ENCODE data around the gene HIBCH. TPM values are rescaled to one million over a fixed set of nuclear protein-coding genes. Genes with fewer than 3 reads are reported as not detected.

HIBCH gene, protein sequence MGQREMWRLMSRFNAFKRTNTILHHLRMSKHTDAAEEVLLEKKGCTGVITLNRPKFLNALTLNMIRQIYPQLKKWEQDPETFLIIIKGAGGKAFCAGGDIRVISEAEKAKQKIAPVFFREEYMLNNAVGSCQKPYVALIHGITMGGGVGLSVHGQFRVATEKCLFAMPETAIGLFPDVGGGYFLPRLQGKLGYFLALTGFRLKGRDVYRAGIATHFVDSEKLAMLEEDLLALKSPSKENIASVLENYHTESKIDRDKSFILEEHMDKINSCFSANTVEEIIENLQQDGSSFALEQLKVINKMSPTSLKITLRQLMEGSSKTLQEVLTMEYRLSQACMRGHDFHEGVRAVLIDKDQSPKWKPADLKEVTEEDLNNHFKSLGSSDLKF
- total RNA-seq (18.7 TPM), polyA plus RNA-seq (31.3 TPM)
- long read RNA-seq, donor 1, result 0 reads
- long read RNA-seq, donor 2, transcript HIBCH-201 (14 exons, 1,939 nt), result major isoform, 16 of 82 reads
- long read RNA-seq, donor 2, partial matches to known transcripts, result 50 of 82 reads
- long read RNA-seq, donor 2, other reads (novel, unspliced or antisense), result 14 of 82 reads
- long read RNA-seq, donor 3, transcript HIBCH-201 (14 exons, 1,939 nt), result major isoform, 8 of 8 reads
- long read RNA-seq, donor 3, partial matches to known transcripts, result 0 of 8 reads
- long read RNA-seq, donor 3, other reads (novel, unspliced or antisense), result 0 of 8 reads
- long read RNA-seq, donor 4, partial matches to known transcripts, result 0 of 4 reads
- long read RNA-seq, donor 4, other reads (novel, unspliced or antisense), result 0 of 4 reads
- long read RNA-seq, donor 5, transcript HIBCH-201 (14 exons, 1,939 nt), result major isoform, 16 of 16 reads
- long read RNA-seq, donor 5, partial matches to known transcripts, result 0 of 16 reads
- long read RNA-seq, donor 5, other reads (novel, unspliced or antisense), result 0 of 16 reads
- long read RNA-seq, donor 6, transcript HIBCH-201 (14 exons, 1,939 nt), result major isoform, 8 of 9 reads
- long read RNA-seq, donor 6, partial matches to known transcripts, result 0 of 9 reads
- long read RNA-seq, donor 6, other reads (novel, unspliced or antisense), result 0 of 9 reads
- long read RNA-seq, donor 7, transcript HIBCH-201 (14 exons, 1,939 nt), result major isoform, 14 of 14 reads
- long read RNA-seq, donor 7, partial matches to known transcripts, result 0 of 14 reads
- long read RNA-seq, donor 7, other reads (novel, unspliced or antisense), result 0 of 14 reads
- long read RNA-seq, donor 8, transcript HIBCH-201 (14 exons, 1,939 nt), result major isoform, 7 of 7 reads
- long read RNA-seq, donor 8, partial matches to known transcripts, result 0 of 7 reads
- long read RNA-seq, donor 8, other reads (novel, unspliced or antisense), result 0 of 7 reads
- long read RNA-seq, donor 9, transcript HIBCH-201 (14 exons, 1,939 nt), result major isoform, 5 of 5 reads
- long read RNA-seq, donor 9, partial matches to known transcripts, result 0 of 5 reads
- long read RNA-seq, donor 9, other reads (novel, unspliced or antisense), result 0 of 5 reads
- long read RNA-seq, donor 10, transcript HIBCH-201 (14 exons, 1,939 nt), result major isoform, 8 of 8 reads
- long read RNA-seq, donor 10, partial matches to known transcripts, result 0 of 8 reads
- long read RNA-seq, donor 10, other reads (novel, unspliced or antisense), result 0 of 8 reads

DNA sequence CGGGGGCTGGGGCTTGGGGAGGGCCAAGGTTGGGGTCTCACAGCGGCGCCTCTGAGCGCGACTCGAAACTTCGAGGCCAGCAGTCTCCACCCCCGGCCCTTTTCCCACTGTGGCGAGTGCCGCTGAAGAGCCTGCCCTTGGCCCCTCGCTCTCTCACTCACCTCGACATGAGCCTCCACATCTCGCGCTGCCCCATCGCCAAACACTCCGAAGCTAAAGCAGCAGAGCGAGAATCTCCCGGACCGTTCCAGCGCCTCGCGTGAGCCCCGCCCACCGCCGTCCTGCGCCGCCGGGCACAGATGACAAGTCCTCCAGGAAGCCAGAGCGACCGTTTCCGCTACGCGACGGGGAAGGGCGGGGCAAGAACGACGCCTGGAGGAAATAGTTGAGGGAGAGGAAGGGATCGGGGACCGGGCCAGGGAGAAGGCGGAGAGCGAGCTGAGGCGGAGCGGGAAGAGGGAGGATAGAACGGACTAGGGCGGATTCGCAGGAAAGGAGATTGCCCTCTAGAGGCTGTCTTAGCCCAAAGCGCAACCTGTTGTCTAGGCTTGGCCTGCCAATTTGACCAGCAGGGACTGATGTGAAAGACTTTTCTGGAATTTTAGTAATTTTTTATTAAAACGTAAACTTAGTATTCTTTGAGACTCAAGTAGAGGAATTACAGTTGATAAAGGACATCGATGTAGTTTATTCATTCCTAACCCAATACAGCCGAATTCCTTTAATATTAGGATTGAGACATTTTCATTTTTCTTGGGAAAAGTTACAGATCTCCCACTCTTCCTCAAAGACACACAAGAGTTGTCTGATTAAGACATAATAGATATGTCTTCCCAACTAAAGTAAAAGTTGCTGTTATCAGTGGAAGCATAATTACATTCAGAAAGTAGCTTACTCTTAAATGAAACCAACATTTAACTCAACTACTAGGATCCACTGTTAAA, at the start of gene HIBCH:
Gene HIBCH (minus strand): TSS at position 272 of the 944 bp plus-strand sequence. CDS start 76 bp downstream, at position 196.
- 1% methylated on average over 50 of the region's 50 CpGs for WGBS
- H3K9me3 ChIP-seq (ENCODE audit: control insufficient read depth in 2 of 2, insufficient read depth in 1 of 2, low read length in 1 of 2), result no peaks in the 10 kb centered on the region
- H3K36me3 ChIP-seq (ENCODE audit: control insufficient read depth in 2 of 2, insufficient read depth in 2 of 2, low read length in 1 of 2), result peaks cover 0 to 3% of the 10 kb centered on the region in 2 donors
- H3K27ac ChIP-seq (ENCODE audit: low read depth in 1 of 2, low read length in 1 of 2), result peak within 1 kb of the TSS; percentile 94 to 95
- peaks cover 2 to 16% of the 10 kb centered on the region in 2 donors for H3K4me1 ChIP-seq (ENCODE audit: control insufficient read depth in 2 of 2, insufficient read depth in 2 of 2, low read length in 2 of 2)
- no peaks in the 10 kb centered on the region for H3K27me3 ChIP-seq (ENCODE audit: control insufficient read depth in 2 of 2, insufficient read depth in 1 of 2, low read length in 1 of 2)
- peak; percentile 61 to 92 (median 82) for DNase-seq (ENCODE audit: low read depth in 6 of 9, low spot score in 9 of 9)
- H3K4me3 ChIP-seq (ENCODE audit: low read length in 2 of 2), result peak within 1 kb of the TSS; percentile 82 to 86

GRCh38 chr2:190367091-190367490, 47.5 kb upstream of the HIBCH start:
- no peak for DNase-seq (ENCODE audit: low read depth in 6 of 9, low spot score in 9 of 9)
- WGBS, result over 99% methylated on average over 4 of the region's 4 CpGs
- H3K36me3 ChIP-seq (ENCODE audit: control insufficient read depth in 2 of 2, insufficient read depth in 2 of 2, low read length in 1 of 2), result no peaks in the 10 kb centered on the region
- H3K27ac ChIP-seq (ENCODE audit: low read depth in 1 of 2, low read length in 1 of 2), result no peak overlapping the region
- no peaks in the 10 kb centered on the region for H3K27me3 ChIP-seq (ENCODE audit: control insufficient read depth in 2 of 2, insufficient read depth in 1 of 2, low read length in 1 of 2)
- no peaks in the 10 kb centered on the region for H3K9me3 ChIP-seq (ENCODE audit: control insufficient read depth in 2 of 2, insufficient read depth in 1 of 2, low read length in 1 of 2)
- H3K4me3 ChIP-seq (ENCODE audit: low read length in 2 of 2), result no peak overlapping the region
- H3K4me1 ChIP-seq (ENCODE audit: control insufficient read depth in 2 of 2, insufficient read depth in 2 of 2, low read length in 2 of 2), result no peaks in the 10 kb centered on the region

GRCh38 chr2:190366248-190366753, 46.7 kb upstream of the HIBCH start:
- no peak for DNase-seq (ENCODE audit: low read depth in 6 of 9, low spot score in 9 of 9)
- Histone ChIP-seq H3K9me3 (ENCODE audit: control insufficient read depth in 2 of 2, insufficient read depth in 1 of 2, low read length in 1 of 2) (no peaks in the 10 kb centered on the region), H3K36me3 (ENCODE audit: control insufficient read depth in 2 of 2, insufficient read depth in 2 of 2, low read length in 1 of 2) (no peaks in the 10 kb centered on the region)

DNA sequence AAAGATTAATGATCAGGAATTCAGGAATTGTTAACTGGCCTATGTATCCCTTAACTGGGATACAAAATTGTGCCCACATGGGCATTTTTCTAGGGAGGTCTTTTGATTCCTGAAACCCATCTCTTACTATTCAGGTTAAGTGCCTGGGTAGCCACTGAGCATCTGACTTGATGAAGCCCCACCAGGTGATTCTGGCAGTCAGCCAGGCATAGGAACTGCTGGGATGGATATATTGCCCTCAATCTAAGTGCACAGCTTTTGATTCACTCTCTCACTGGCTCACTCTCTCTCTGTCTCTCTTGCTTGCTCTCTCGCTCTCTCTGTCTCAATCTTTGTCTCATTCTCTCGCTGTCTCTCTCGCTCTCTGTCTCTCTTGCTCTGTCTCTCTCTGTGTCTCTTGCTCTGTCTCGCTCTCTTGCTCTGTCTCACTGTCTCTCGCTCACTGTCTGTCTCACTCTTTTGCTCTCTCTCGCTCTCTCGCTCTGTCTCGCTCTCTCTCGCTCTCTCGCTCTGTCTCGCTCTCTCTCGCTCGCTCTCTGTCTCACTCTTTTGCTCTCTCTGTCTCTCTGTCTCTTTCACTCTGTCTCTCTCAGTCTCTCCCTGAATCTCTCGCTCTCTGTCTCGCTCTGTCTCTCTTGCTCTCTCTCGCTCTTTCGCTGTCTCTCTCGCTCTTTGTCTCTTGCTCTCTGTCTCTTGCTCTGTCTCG, 46.0 kb upstream of the HIBCH start:
- no peak for DNase-seq (ENCODE audit: low read depth in 6 of 9, low spot score in 9 of 9)
- Histone ChIP-seq H3K4me3 (ENCODE audit: low read length in 2 of 2) (no peak overlapping the region), H3K9me3 (ENCODE audit: control insufficient read depth in 2 of 2, insufficient read depth in 1 of 2, low read length in 1 of 2) (no peaks in the 10 kb centered on the region), H3K36me3 (ENCODE audit: control insufficient read depth in 2 of 2, insufficient read depth in 2 of 2, low read length in 1 of 2) (no peaks in the 10 kb centered on the region), H3K4me1 (ENCODE audit: control insufficient read depth in 2 of 2, insufficient read depth in 2 of 2, low read length in 2 of 2) (no peaks in the 10 kb centered on the region), H3K27me3 (ENCODE audit: control insufficient read depth in 2 of 2, insufficient read depth in 1 of 2, low read length in 1 of 2) (no peaks in the 10 kb centered on the region), H3K27ac (ENCODE audit: low read depth in 1 of 2, low read length in 1 of 2) (no peak overlapping the region)
- WGBS, result 98% methylated on average over 19 of the region's 19 CpGs

More at GRCh38 chr2:190366248-190366753, 46.7 kb upstream of the HIBCH start:
- no peaks in the 10 kb centered on the region for H3K4me1 ChIP-seq (ENCODE audit: control insufficient read depth in 2 of 2, insufficient read depth in 2 of 2, low read length in 2 of 2)
- no peaks in the 10 kb centered on the region for H3K27me3 ChIP-seq (ENCODE audit: control insufficient read depth in 2 of 2, insufficient read depth in 1 of 2, low read length in 1 of 2)
- no peak overlapping the region for H3K4me3 ChIP-seq (ENCODE audit: low read length in 2 of 2)
- H3K27ac ChIP-seq (ENCODE audit: low read depth in 1 of 2, low read length in 1 of 2), result no peak overlapping the region
- 97% methylated on average over 11 of the region's 11 CpGs for WGBS

- no peak overlapping the region for H3K27ac ChIP-seq (ENCODE audit: low read depth in 1 of 2, low read length in 1 of 2)
- H3K9me3 ChIP-seq (ENCODE audit: control insufficient read depth in 2 of 2, insufficient read depth in 1 of 2, low read length in 1 of 2), result no peaks in the 10 kb centered on the region
- no peak overlapping the region for H3K4me3 ChIP-seq (ENCODE audit: low read length in 2 of 2)
- DNase-seq (ENCODE audit: low read depth in 6 of 9, low spot score in 9 of 9), result no peak
- H3K27me3 ChIP-seq (ENCODE audit: control insufficient read depth in 2 of 2, insufficient read depth in 1 of 2, low read length in 1 of 2), result no peaks in the 10 kb centered on the region
- H3K36me3 ChIP-seq (ENCODE audit: control insufficient read depth in 2 of 2, insufficient read depth in 2 of 2, low read length in 1 of 2), result no peaks in the 10 kb centered on the region
- WGBS, result 100% methylated on average over 1 of the region's 1 CpG
- peaks cover 0 to 4% of the 10 kb centered on the region in 2 donors for H3K4me1 ChIP-seq (ENCODE audit: control insufficient read depth in 2 of 2, insufficient read depth in 2 of 2, low read length in 2 of 2)
Measured at GRCh38 chr2:190362894-190363293, 43.3 kb upstream of the HIBCH start.

- H3K4me1 ChIP-seq (ENCODE audit: control insufficient read depth in 2 of 2, insufficient read depth in 2 of 2, low read length in 2 of 2), result peaks cover 0 to 4% of the 10 kb centered on the region in 2 donors
Measured at GRCh38 chr2:190361572-190361971, 41.9 kb upstream of the HIBCH start.

DNA sequence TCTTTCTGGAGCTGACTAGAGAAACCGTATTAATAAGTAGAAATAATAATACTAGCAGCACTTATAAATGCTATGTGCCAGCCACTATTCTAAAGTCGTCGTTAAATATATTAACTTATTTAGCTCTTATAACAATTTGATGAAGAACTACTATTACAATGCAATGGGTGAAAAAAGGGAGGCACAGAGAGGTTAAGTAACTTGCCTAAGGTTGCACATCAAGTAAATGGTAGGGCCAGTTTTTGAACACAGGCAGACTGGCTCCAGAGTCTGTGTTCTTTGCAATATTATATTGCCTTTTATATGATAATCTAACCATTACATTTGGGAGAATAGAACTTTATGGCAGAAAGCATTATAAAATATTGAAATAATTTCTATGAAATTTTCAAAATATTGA, 41.3 kb upstream of the HIBCH start:
- H3K27ac ChIP-seq (ENCODE audit: low read depth in 1 of 2, low read length in 1 of 2), result no peak overlapping the region
- 96% methylated on average over 3 of the region's 3 CpGs for WGBS
- no peak overlapping the region for H3K4me3 ChIP-seq (ENCODE audit: low read length in 2 of 2)
- H3K9me3 ChIP-seq (ENCODE audit: control insufficient read depth in 2 of 2, insufficient read depth in 1 of 2, low read length in 1 of 2), result no peaks in the 10 kb centered on the region
- no peaks in the 10 kb centered on the region for H3K36me3 ChIP-seq (ENCODE audit: control insufficient read depth in 2 of 2, insufficient read depth in 2 of 2, low read length in 1 of 2)
- H3K27me3 ChIP-seq (ENCODE audit: control insufficient read depth in 2 of 2, insufficient read depth in 1 of 2, low read length in 1 of 2), result no peaks in the 10 kb centered on the region
- H3K4me1 ChIP-seq (ENCODE audit: control insufficient read depth in 2 of 2, insufficient read depth in 2 of 2, low read length in 2 of 2), result peaks cover 3 to 4% of the 10 kb centered on the region in 2 donors
- DNase-seq (ENCODE audit: low read depth in 6 of 9, low spot score in 9 of 9), result no peak

More at GRCh38 chr2:190361572-190361971, 41.9 kb upstream of the HIBCH start:
- Histone ChIP-seq H3K36me3 (ENCODE audit: control insufficient read depth in 2 of 2, insufficient read depth in 2 of 2, low read length in 1 of 2) (no peaks in the 10 kb centered on the region), H3K4me3 (ENCODE audit: low read length in 2 of 2) (no peak overlapping the region), H3K27me3 (ENCODE audit: control insufficient read depth in 2 of 2, insufficient read depth in 1 of 2, low read length in 1 of 2) (no peaks in the 10 kb centered on the region), H3K27ac (ENCODE audit: low read depth in 1 of 2, low read length in 1 of 2) (no peak overlapping the region), H3K9me3 (ENCODE audit: control insufficient read depth in 2 of 2, insufficient read depth in 1 of 2, low read length in 1 of 2) (no peaks in the 10 kb centered on the region)
- DNase-seq (ENCODE audit: low read depth in 6 of 9, low spot score in 9 of 9), result no peak
- WGBS, result 97% methylated on average over 2 of the region's 2 CpGs
